Anterior cingulate cortex (tissue), 58 donors: ENCODE measurements around the gene ARHGAP31.

Source experiments
- DNase-seq, 58 donors: peaks; one replicate each; lab custom pipeline; 2025; lab: John Stamatoyannopoulos, UW

ARHGAP31 gene

GRCh38 chr3:119375106-119375505 is 80.9 kb downstream of the ARHGAP31 start:
- no peak for DNase-seq

DNA sequence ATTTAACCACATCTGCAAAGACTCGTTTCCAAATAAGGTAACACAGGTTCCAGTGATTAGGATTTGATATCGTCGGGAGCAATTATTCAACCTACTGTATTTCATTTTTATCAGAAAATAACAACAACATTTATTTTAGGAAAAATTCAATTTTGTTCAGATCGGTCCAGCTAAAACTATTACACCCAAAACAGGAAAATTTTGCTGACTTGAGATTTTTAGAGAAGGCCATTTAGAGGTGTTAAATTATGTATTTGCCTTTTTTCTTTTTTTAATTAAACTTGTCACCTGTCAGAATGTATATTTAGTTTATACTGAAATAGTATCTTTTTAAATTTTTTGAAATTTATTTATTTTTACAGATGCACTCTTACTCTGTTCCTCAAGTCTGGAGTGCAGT is 81.3 kb downstream of the ARHGAP31 start:
- no peak for DNase-seq

DNA sequence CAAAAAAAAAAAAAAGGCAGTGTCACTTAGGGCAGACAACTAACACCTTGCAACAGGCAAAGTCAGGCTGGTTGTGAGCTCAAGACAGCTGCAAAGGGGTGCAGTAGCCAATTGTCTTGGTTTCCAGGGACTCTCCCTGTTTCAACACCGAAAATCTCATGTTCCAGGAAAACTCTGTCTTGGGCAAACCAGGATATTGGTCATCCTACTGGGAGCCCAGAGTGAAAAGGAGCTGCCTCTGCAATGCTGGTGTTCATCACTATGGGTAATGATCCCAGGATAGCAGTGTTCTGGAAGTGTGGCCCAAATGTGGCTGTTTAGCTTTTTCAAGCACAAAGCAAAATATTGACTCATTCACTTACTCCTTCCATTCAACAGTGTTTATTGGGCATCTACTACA is 82.6 kb downstream of the ARHGAP31 start:
- no peak for DNase-seq

GRCh38 chr3:119378259-119378803 is 84.1 kb downstream of the ARHGAP31 start:
- no peak for DNase-seq

DNA sequence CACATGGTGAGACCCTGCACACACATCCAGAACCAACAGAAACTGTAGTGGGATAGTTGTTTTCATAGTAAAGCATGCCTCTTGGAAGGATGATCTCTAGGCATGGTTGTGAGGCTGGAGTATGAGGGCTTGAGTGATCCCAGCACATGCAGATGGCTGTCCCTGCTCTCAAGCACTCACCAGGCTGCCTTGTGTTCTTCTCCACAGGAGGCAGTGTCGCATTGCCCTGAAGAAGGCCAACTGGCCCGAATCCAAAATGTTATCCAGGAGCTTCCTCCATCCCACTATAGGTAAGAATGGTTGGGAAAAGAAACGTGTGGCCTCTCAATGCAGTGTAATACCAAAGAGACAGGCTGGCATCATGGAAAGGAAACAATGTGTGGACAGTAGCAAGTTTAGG is 86.5 kb downstream of the ARHGAP31 start:
- DNase-seq = no peak

- no peak for DNase-seq
These were observed 88.0 kb downstream of the ARHGAP31 start for GRCh38 chr3:119382134-119382533.

DNA sequence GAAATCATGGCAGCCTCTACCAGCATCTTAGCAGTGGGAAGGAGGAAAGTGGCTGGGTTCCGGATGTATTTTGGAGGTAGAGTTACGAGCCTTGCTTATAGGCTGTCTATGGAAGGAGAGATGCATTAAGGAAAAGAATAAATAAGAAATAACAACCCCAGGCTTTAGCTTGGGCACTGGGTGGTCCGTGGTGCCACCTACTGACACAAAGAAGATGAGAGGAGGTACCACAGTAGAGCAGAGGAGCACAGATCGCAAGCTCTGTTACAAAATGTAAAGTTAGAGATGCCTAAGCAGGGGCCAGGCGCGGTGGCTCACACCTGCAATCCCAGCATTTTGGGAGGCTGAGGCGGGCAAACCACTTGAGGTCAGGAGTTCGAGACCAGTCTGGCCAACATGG is 94.4 kb downstream of the ARHGAP31 start:
- no peak for DNase-seq

DNA sequence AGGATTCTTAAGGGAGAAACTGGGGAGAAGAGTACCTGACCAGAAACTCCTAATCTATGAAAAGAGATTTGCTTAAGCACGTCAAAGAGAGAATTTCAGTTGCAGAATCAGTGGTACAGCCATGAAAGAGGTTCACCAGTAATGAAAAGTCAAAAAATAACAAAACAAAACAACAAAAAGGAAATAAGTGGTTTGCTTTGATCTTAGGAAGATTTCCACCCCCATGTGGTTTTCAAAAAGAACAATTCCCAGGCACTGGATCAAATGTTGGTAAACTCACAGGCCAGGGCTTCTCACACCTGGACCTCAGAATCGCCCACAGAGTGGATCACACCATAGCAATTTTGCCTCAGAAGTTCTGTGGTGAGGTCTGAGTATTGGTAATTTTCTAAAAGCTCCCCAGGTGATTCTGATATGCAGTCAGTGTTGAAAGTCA is 101.8 kb downstream of the ARHGAP31 start:
- no peak for DNase-seq

DNA sequence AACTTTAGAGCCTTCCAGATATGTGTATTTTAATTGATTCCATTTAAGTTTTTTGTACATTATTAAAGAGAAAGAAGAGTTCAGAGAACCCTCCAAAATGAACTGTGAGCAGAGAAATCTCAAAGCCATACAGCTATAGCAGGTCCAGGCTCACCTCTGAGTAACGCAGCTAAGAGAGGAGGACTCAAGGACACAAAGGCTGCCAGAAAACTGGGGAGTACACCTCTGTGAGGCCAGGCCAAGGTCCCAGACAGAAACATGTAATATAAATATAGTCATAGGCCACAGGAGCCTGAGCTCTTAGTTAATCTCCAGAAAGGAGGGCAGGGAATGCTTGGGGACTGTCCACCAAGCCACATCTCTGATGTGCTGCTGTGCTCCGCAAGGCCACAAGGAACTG is 102.7 kb downstream of the ARHGAP31 start:
- no peak for DNase-seq

- DNase-seq = no peak
These were observed 106.3 kb downstream of the ARHGAP31 start for GRCh38 chr3:119400466-119400865.

- no peak for DNase-seq
These were observed 106.9 kb downstream of the ARHGAP31 start for GRCh38 chr3:119401069-119401468.

DNA sequence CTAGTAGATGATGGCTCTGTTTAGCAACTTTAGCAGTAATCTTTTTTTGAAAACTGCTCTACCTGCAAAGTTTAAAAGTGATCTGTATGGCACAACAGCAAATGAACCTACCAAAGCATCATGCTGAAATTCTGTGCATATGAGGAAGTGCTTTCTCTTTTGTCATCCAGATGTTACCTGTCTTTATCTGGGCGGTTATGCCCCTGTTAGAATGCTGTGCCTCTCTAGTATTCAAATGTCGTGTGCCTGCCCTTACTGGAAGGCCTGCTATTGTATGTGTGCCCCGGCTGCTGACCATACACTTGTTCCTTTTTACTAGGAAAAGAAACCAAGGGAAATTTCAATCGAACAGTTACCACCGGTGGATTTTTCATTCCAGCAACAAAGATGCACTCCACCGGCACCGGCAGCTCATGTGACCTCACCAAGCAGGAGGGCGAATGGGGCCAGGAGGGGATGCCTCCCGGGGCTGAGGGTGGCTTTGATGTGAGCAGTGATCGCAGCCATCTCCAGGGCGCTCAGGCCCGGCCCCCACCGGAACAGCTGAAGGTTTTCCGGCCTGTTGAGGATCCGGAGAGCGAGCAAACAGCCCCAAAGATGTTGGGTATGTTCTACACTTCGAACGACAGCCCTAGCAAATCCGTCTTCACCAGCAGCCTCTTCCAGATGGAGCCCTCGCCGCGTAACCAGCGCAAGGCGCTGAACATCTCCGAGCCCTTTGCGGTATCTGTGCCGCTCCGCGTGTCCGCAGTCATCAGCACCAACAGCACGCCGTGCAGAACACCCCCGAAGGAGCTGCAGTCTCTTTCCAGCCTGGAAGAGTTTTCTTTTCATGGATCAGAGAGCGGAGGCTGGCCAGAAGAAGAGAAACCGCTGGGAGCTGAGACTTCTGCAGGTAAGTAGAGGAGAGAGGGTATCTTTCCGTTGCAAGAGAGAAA is 107.6 kb downstream of the ARHGAP31 start:
- no peak for DNase-seq

DNA sequence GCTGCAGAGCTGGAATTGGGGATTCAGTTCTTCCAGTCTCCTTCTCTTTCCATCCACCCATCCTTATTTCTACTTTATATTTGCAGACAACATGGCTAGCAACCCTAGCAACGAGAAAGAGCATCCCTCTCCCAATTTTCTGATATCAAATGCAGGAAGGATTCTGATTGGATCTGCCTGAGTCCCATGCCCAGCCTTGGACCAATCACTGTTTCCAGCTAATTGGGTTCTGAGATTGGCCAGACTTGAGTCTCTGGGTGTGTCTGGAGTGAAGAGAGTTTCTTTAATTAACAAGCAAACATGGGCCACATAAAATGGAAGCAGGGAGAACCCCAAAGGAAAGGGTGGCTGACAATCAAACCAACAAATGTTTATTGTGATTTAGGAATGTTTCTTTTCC is 108.6 kb downstream of the ARHGAP31 start:
- no peak for DNase-seq

- DNase-seq = no peak
These were observed 109.0 kb downstream of the ARHGAP31 start for GRCh38 chr3:119403201-119403600.

DNA sequence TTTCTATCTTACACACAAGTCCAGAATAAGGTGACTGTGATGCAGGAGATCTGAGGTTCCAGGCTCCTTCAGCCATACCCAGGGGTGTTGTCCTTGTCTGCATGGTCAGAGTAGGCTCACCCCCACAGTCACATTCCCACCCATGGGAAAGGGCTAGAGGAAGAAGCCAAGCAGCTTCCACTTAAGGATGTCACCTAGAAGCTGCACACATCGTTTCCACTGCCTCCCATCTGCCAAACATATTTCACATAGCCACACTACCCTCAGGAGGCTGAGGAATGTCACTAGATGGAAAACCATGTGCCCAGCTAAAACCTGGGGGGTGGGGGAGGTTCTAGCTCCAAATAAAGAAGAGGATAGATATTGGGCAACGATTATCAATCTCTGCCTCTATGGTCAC is 111.1 kb downstream of the ARHGAP31 start:
- no peak for DNase-seq

DNA sequence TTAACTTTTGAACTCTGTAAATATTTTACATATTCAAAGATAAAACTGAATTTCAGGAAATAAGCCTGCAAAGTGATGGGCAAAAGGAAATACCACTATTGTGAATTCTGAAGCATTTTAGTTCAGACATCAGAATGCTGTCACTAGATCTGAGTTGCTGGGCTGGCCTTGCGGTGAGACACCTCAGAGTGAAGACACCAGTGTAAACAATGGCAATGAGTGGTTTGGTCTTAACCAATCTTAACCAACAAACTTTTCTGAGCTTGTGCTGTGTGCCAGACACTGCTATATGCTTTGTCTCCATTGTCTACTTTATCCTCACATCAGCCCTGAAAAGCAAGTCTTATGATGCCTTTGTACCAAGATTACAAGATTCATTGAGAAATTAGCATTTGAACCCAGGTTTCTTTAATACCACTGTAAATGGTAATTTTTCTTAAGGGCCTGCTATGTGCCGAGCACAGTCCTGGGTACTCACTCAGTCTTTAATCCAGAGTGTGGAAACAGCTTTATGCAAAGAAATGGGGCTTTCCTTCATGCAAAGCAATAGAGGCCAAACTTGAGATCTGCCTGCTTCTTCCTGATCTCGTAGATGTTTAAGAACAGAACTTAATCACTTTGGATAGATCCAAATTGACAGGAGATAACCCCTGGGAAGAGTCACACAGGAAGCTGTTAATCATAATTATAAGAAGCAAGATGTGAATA is 114.2 kb downstream of the ARHGAP31 start:
- DNase-seq = no peak

DNA sequence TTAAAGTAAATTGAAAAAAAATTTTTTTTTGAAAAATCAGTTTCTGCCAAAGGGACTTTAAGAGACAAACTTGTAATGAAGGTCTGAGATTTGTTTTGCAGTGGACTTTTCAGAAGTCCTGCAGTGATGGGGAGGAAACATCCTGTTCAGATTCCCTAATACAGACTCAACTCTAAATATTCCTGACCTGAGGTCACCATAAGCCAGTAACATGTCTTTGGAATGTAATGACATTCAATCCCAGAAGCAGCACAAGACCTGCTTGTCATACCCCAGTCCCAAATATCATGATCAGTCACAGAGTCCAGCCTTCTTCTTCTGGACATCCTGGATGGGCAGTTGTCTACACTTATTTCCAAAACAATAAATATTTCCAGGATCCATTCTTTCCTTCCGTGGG is 115.7 kb downstream of the ARHGAP31 start:
- DNase-seq = no peak

DNA sequence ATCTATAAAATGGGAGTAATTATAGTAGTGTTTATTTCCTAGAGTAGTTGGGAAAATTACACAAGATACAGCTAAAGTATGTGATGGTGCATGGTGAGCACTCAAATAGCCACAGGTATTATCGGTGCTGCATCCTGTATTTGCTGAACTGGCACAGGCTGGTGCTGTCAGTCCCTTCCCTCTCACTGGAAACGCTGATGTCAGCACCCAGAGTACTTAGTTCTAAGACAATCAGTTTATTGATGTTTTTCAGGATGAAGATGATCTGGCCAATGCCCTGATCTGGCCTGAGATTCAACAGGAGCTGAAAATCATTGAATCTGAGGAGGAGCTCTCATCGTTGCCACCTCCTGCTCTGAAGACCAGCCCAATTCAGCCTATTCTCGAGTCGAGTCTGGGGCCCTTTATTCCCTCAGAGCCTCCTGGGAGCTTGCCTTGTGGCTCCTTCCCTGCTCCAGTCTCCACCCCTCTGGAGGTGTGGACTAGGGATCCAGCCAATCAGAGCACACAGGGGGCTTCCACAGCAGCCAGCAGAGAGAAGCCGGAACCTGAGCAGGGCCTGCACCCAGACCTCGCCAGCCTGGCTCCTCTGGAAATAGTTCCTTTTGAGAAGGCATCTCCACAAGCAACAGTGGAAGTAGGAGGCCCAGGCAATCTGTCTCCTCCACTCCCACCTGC is 119.6 kb downstream of the ARHGAP31 start:
- no peak for DNase-seq

- no peak for DNase-seq
These were observed 122.7 kb downstream of the ARHGAP31 start for GRCh38 chr3:119416873-119417272.

- DNase-seq = no peak
These were observed 123.8 kb downstream of the ARHGAP31 start for GRCh38 chr3:119417771-119418512.
